GM19240 (cell line): ENCODE data around the gene NREP.
"Not testable (repeated sequence)": the region's sequence is repeated elsewhere in the genome, so short reads cannot be mapped to it uniquely, and the experiment has no call there.

ENCODE experiments used
- DNase-seq: peaks from one replicate; pipeline ENCODE4 v3.0.0; 2011; ENCODE audit warnings: low spot score; ENCODE audit not compliant: insufficient read length

The NREP gene

DNA sequence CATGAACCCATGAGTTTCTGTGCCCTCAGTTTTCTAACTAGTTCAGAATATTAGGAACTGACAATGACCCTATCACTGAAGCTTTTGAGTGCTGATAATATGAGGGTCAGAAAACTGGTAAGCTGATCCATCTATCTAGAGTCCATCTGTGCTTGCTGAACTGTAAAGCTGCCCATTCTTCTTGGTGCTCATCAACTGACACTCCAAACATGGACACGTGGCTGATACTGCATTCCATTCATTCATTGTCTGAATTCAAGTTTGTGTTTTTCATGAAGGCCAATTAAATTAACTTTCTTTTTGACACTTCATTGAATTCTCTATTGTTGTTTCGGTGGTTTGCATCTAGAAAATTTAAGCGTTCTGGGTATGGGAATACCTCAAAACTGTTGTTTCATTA lies 17.6 kb downstream of the NREP start:
- no peak for DNase-seq

GRCh38 chr5:111738118-111738517 lies 18.9 kb downstream of the NREP start:
- no peak for DNase-seq

DNA sequence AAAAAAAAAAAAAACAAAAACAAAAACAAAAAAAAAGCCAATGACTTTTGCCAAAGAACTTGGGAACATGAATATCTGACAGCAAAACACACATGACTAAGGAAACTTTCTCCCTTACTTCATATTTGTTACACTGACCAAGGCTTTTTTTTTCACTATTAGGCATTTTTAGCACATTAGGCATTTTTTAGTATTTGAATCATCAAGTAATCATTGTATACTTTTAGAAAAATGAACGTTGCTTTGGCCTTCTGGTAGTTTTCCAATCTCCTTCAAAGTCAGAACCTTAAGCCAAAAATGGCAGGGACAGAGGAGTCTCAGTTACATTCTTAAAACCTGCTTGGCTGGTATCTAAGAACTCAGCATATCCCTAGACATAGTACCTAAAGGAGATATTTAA lies 19.3 kb downstream of the NREP start:
- DNase-seq, result no peak

DNA sequence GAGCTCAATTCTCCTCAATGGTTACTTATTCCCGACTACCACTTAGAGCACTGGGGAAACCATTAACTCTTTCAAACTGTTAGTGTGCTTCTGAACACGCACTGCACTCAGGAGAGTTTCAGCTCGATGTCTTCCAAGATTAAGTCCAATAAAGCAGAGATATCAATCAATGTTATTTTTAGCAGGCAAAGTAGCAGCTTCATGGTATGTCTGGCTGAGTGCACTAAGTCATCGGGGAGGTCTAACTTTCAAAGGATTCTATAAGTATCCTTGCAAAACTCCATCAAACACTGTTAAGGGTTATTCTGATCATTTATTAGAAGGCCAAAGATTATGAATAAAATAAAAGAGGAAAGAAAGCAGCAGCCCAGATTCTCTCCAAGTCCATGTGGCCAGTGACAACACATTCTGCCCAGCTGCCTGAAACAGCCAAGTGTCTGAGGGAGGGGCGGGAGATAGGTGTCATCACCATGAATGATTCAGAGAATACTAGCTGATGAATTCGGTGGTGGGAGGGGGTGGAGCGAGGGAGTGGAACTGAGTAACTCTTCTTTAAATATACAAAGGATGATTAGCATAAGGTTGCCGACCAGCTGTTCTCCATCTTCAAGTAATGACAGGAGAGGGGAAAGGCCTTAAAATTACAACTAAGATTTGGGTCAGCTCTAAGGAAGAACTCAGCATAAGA lies 21.3 kb downstream of the NREP start:
- DNase-seq, result no peak

GRCh38 chr5:111734597-111734996 lies 22.4 kb downstream of the NREP start:
- DNase-seq, result no peak

- no peak for DNase-seq
Observed at GRCh38 chr5:111734013-111734412, 23.0 kb downstream of the NREP start.

- DNase-seq, result no peak
Observed at GRCh38 chr5:111733571-111733970, 23.4 kb downstream of the NREP start.

- no peak for DNase-seq
Observed at GRCh38 chr5:111731638-111732037, 25.4 kb downstream of the NREP start.

- DNase-seq, result no peak
Observed at GRCh38 chr5:111730659-111731382, 26.2 kb downstream of the NREP start.

- DNase-seq, result no peak
Observed at GRCh38 chr5:111728941-111729340, 28.1 kb downstream of the NREP start.

- no peak for DNase-seq
Observed at GRCh38 chr5:111726986-111727385, 30.0 kb downstream of the NREP start.

- DNase-seq, result no peak
Observed at GRCh38 chr5:111722140-111722539, 34.9 kb downstream of the NREP start.

DNA sequence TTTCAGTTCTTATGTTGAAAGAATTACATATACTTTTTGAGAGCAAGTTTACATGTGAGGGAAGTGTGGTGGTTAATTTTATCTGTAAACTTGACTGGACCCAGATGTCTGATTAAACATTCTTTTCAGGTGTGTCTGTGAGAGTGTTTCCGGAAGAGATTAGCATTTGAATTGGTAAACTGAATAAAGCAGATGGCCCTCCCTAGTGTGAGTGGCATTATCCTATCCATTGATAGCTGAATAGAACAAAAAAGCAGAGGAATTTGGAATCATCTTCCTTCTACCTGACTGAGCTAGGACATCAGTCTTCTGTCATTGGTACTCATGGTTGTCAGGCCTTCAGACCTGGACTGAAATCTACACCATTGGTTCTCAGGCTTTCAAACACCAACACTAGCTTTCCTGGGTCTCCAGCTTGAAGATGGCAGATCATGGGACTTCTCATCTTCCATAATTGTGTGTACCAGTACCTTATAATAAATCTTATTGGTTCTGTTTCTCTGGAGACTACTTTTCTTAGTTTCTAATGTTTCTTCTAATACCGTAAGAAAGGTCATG lies 36.6 kb downstream of the NREP start:
- DNase-seq, result no peak

DNA sequence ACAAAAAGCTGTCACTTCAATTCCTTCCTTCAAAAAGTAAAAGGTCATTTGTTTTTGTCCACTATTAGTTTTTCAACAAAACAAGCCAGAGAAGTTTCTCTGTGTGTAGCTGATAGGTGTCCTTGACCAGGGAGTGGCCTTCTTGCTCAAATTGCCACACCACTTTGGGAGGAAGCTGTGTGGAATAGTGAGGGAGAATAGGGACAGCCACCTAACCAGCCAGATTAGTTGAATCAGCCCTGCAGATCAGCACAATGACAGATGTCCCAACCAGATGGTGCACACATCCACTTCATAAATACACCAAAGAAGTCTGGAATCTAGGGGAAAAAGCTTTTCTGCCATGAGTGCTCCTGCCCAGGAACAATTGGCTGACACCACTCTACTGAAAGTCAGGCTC lies 37.2 kb downstream of the NREP start:
- DNase-seq, result no peak

GRCh38 chr5:111716789-111717188 lies 40.2 kb downstream of the NREP start:
- not testable (repeated sequence) for DNase-seq

- no peak for DNase-seq
Observed at GRCh38 chr5:111707630-111708164, 49.3 kb downstream of the NREP start.

DNA sequence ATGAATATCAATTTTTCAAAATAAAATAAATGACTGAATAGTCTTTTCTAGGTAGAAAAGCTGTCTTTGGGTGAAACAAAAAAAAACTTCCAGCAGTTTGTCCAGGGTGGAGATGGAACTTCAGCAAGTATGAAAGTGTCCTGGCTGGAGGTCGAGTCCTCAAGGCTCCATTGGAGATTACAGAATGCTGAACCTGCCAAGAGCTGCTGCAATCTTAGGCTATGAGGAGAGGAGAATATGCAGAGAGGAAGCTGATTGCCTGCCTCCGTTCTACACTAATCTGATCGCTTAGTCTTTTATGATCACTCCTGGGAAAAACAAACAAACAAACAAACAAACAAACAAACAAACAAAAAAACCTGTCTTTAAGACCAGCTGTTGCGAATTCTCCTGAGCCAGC lies 50.6 kb downstream of the NREP start:
- no peak for DNase-seq

DNA sequence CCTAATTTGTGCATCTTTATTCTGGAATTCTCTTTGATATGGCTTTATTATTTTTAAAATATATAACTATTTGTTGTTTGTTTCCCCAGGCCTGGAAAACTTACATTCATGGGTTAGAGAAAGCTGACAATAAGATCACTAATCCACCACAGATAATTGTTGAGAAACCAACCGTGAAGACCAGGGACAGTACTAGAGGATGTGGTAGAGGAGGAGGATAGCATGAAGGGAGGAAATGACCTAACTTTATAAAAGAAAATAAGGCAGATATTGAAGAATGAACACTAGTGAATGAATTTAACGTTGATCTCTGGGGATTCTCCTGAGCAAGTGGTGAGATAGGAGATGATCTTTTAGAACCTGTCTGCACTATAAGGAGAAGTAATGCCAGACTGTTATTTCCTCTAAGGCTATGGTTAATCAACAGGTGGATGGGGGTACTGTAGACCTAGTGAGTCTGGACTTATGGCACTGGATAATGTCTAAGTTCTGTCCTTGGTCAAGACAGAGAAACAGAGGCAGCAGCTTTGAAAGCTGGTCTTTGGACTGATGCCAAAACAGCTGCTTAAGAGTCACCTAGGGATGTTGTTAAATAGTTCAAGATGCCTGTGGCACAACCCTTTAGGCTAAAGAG lies 52.4 kb downstream of the NREP start:
- no peak for DNase-seq

- peak; percentile 50 for DNase-seq
Observed at GRCh38 chr5:111703662-111704061, 53.3 kb downstream of the NREP start.

DNA sequence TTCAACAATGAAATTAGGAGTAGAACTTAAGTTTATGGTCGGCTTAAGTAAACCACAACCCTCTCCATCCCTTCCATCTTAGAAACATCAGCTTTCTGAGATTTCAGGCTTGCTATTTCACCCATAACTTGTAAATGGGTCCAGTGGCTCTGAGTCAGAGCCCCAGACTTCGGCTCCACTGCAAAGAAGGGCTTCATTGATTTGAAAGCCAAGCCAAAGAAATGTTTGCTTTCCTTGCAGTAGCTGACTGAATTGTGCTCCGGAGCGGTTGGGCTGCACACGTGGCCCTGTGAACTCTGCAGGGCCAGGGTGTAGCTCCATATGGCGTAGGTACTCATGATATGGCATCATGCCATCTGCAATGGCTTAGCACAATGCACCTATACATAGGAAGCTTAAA lies 57.0 kb downstream of the NREP start:
- no peak for DNase-seq

- no peak for DNase-seq
Observed at GRCh38 chr5:111699324-111699723, 57.7 kb downstream of the NREP start.
